GM12878 (cell line): ENCODE measurements around the gene TOX4.

Source experiments
- MTA2 ChIP-seq: fragments of 450-650 bp; IDR thresholded peaks from 2 replicates; pipeline ENCODE4 v1.6.1; 2016; ENCODE audit warnings: low read depth, mild to moderate bottlenecking, moderate library complexity
- TCF3 ChIP-seq: IDR thresholded peaks from 2 replicates; pipeline ENCODE4 v1.6.1; 2012; ENCODE audit warnings: low read depth, mild to moderate bottlenecking, low read length, borderline replicate concordance; ENCODE audit not compliant: insufficient read depth
- TF ChIP-seq, protein P1 (sequence below), 3 experiments: IDR thresholded peaks in 2 of 3; conservative IDR thresholded peaks in 1 of 3; 2 replicates each; pipeline ENCODE4 v1.5.1; 2011; ENCODE audit warnings: low read depth in 3 of 3, low read length in 3 of 3, mild to moderate bottlenecking in 3 of 3, control low read depth in 2 of 3, moderate library complexity in 2 of 3, inconsistent platforms in 1 of 3, mixed read lengths in 1 of 3; ENCODE audit not compliant: control insufficient read depth in 2 of 3, insufficient read depth in 1 of 3; ENCODE audit errors: extremely low read depth in 1 of 3

DNA sequence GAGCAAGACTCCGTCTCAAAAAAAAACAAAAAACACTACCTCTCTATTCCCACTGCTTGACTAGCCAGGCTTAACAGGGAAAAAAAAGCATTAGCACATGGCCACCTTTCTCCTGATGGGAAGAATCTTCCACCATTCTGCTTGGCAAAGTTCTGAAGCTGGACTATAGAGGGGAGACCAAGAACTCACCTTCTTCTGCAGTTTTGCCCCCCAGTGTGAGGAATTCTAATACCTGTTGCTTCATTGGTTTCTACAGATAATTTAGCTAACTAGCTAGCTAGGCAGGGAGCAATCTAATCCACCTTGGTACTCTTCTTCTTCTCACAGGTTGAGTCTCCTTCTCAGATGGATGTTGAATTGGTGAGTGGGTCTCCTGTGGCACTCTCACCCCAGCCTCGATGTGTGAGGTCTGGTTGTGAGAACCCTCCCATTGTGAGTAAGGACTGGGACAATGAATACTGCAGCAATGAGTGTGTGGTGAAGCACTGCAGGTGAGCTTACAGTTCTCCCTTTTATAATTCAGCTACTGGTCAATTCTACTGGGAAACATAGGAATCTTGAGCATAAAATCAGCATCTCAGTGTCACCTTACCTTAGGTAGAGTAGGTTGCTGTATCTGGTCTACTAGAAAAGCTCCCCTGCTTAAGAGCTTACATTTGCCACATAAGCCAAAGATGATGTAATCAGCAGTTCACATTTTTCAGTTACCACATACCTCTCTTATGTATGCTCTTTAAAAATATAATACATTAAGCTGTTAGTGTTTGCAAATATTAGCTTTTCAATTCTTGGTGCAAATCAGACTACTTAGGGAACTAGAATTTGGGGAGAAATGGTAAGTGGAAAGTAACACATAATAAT, 18.1 kb downstream of the TOX4 start:
- TF ChIP-seq MTA2 (no peak), TCF3 (no peak)
- TF ChIP-seq, protein P1, sequence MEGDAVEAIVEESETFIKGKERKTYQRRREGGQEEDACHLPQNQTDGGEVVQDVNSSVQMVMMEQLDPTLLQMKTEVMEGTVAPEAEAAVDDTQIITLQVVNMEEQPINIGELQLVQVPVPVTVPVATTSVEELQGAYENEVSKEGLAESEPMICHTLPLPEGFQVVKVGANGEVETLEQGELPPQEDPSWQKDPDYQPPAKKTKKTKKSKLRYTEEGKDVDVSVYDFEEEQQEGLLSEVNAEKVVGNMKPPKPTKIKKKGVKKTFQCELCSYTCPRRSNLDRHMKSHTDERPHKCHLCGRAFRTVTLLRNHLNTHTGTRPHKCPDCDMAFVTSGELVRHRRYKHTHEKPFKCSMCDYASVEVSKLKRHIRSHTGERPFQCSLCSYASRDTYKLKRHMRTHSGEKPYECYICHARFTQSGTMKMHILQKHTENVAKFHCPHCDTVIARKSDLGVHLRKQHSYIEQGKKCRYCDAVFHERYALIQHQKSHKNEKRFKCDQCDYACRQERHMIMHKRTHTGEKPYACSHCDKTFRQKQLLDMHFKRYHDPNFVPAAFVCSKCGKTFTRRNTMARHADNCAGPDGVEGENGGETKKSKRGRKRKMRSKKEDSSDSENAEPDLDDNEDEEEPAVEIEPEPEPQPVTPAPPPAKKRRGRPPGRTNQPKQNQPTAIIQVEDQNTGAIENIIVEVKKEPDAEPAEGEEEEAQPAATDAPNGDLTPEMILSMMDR (IDR thresholded peaks at IDR 0.05 in 2 of 3, conservative IDR thresholded peaks at IDR 0.05 in 1 of 3; ENCODE audit: control insufficient read depth in 2 of 3, extremely low read depth in 1 of 3, insufficient read depth in 1 of 3, low read depth in 3 of 3, low read length in 3 of 3): no peak
